H1 (cell line): ENCODE data around the gene NSUN4.

Experiments used
- CTCF ChIP-seq, 3 experiments: IDR thresholded peaks; 1 replicate in 2 of 3; 2 replicates in 1 of 3; pipeline versions ENCODE4 v1.5.1 to v1.6.1; 2011; ENCODE audit warnings: low read length in 3 of 3, mild to moderate bottlenecking in 3 of 3, inconsistent platforms in 2 of 3, low read depth in 1 of 3, moderate library complexity in 1 of 3; ENCODE audit not compliant: insufficient read depth in 1 of 3; ENCODE audit errors: control extremely low read depth in 1 of 3
- EZH2 ChIP-seq: fragments of 200-600 bp; sonication (generic); IDR thresholded peaks from 2 replicates; pipeline ENCODE4 v1.7.1; 2012; ENCODE audit warnings: low read depth, mild to moderate bottlenecking, moderate library complexity, low read length, inconsistent platforms; ENCODE audit not compliant: severe bottlenecking
- GTF2F1 ChIP-seq: IDR thresholded peaks from 2 replicates; pipeline ENCODE4 v1.6.1; 2012; ENCODE audit warnings: low read depth, low read length, improper control_type of control experiment, borderline replicate concordance
- POLR2AphosphoS5 ChIP-seq: IDR thresholded peaks from 2 replicates; pipeline ENCODE4 v1.6.1; 2011; ENCODE audit warnings: low read depth, low read length
- RFX5 ChIP-seq: IDR thresholded peaks from 2 replicates; pipeline ENCODE4 v1.6.1; 2011; ENCODE audit warnings: low read depth, low read length, improper control_type of control experiment, borderline replicate concordance
- SAP30 ChIP-seq: fragments of 300-600 bp; sonication (generic); IDR thresholded peaks from 2 replicates; pipeline ENCODE4 v1.7.1; 2012; ENCODE audit warnings: low read length, moderate library complexity, mild to moderate bottlenecking, inconsistent platforms; ENCODE audit not compliant: insufficient read depth, insufficient replicate concordance
- SIN3A ChIP-seq, 2 experiments: IDR thresholded peaks in 1 of 2; conservative IDR thresholded peaks in 1 of 2; 2 replicates each; pipeline ENCODE4 v1.6.1; 2011 to 2012; ENCODE audit warnings: low read length in 2 of 2, improper control_type of control experiment in 1 of 2, low read depth in 1 of 2, mild to moderate bottlenecking in 1 of 2
- SIRT6 ChIP-seq: IDR thresholded peaks from one replicate; pipeline ENCODE4 v1.7.1; 2012; ENCODE audit warnings: low read length, inconsistent platforms
- SUZ12 ChIP-seq: fragments of 200-600 bp; sonication (generic); IDR thresholded peaks from 2 replicates; pipeline ENCODE4 v1.6.1; 2012; ENCODE audit warnings: mild to moderate bottlenecking, inconsistent platforms, low read length, moderate library complexity, mixed read lengths
- TEAD4 ChIP-seq: IDR thresholded peaks from 2 replicates; pipeline ENCODE4 v1.6.1; 2012; ENCODE audit warnings: low read depth, low read length, inconsistent platforms, mixed read lengths

GRCh38 chr1:46303872-46304326 is 36.7 kb upstream of the NSUN4 start:
- TF ChIP-seq EZH2 (no peak), SIN3A (conservative IDR thresholded peaks at IDR 0.05 in 1 of 2, IDR thresholded peaks at IDR 0.05 in 1 of 2; ENCODE audit: low read depth in 1 of 2, low read length in 2 of 2) (no peak; a peak in 1 of 4 replicates), RFX5 (no peak), CTCF (IDR thresholded peaks at IDR 0.05; ENCODE audit: control extremely low read depth in 1 of 3, insufficient read depth in 1 of 3, low read depth in 1 of 3, low read length in 3 of 3) (no peak), SAP30 (no peak), GTF2F1 (no peak), TEAD4 (no peak), SUZ12 (no peak), POLR2AphosphoS5 (no peak; the same call in 1 of the 2 replicates), SIRT6 (no peak)
